Stromal cell of bone marrow (primary cell): ENCODE measurements around the gene SLC24A4.
"Not testable (repeated sequence)": the region's sequence is repeated elsewhere in the genome, so short reads cannot be mapped to it uniquely, and the experiment has no call there.

Source experiments
- DNase-seq: peaks from one replicate; pipeline ENCODE4 v3.0.0-alpha.2; 2012; ENCODE audit warnings: low read depth

SLC24A4 gene

GRCh38 chr14:92369097-92369496 lies 46.1 kb downstream of the SLC24A4 start:
- DNase-seq = no peak

- no peak for DNase-seq
Observed at GRCh38 chr14:92372230-92372629, 49.3 kb downstream of the SLC24A4 start.

GRCh38 chr14:92373336-92373735 lies 50.4 kb downstream of the SLC24A4 start:
- no peak for DNase-seq

GRCh38 chr14:92380131-92380530 lies 57.2 kb downstream of the SLC24A4 start:
- DNase-seq = no peak

- no peak for DNase-seq
Observed at GRCh38 chr14:92380582-92380981, 57.6 kb downstream of the SLC24A4 start.

GRCh38 chr14:92382677-92383076 lies 59.7 kb downstream of the SLC24A4 start:
- no peak for DNase-seq

- DNase-seq = no peak
Observed at GRCh38 chr14:92383805-92384204, 60.8 kb downstream of the SLC24A4 start.

GRCh38 chr14:92384461-92385133 lies 61.6 kb downstream of the SLC24A4 start:
- no peak for DNase-seq

GRCh38 chr14:92385561-92385960 lies 62.6 kb downstream of the SLC24A4 start:
- DNase-seq = no peak

GRCh38 chr14:92386165-92386564 lies 63.2 kb downstream of the SLC24A4 start:
- DNase-seq = no peak

- no peak for DNase-seq
Observed at GRCh38 chr14:92386637-92387036, 63.7 kb downstream of the SLC24A4 start.

- DNase-seq = no peak
Observed at GRCh38 chr14:92387578-92387977, 64.6 kb downstream of the SLC24A4 start.

- DNase-seq = no peak
Observed at GRCh38 chr14:92389598-92390158, 66.7 kb downstream of the SLC24A4 start.

- no peak for DNase-seq
Observed at GRCh38 chr14:92391726-92392125, 68.8 kb downstream of the SLC24A4 start.

GRCh38 chr14:92392711-92393110 lies 69.7 kb downstream of the SLC24A4 start:
- no peak for DNase-seq

GRCh38 chr14:92397150-92397952 lies 74.4 kb downstream of the SLC24A4 start:
- DNase-seq = peak; percentile 80

GRCh38 chr14:92397953-92398564 lies 75.1 kb downstream of the SLC24A4 start:
- DNase-seq = no peak

- peak; percentile 26 for DNase-seq
Observed at GRCh38 chr14:92398888-92399636, 76.1 kb downstream of the SLC24A4 start.

- DNase-seq = no peak
Observed at GRCh38 chr14:92400579-92401444, 77.8 kb downstream of the SLC24A4 start.

GRCh38 chr14:92401561-92401960 lies 78.6 kb downstream of the SLC24A4 start:
- DNase-seq = no peak

GRCh38 chr14:92402500-92402899 lies 79.5 kb downstream of the SLC24A4 start:
- DNase-seq = not testable (repeated sequence)
